ENCODE results near the gene SLC12A7. TPM values are rescaled to one million over a fixed set of nuclear protein-coding genes. Genes with fewer than 3 reads are reported as not detected.

The SLC12A7 gene
- total and polyA plus RNA-seq, 9 of the 15 experiments (the other 6 are each of a cell fraction or from before 2014, with no cell fraction given), result 0.01 to 3.1 (median 0.56) TPM

- peak; percentile 71 to 84; a peak in 3 of 4 replicates for TF ChIP-seq ZMIZ1 (IDR thresholded peaks at IDR 0.05; ENCODE audit: low read depth in 2 of 2, low read length in 2 of 2)
- TF ChIP-seq NCOR1 (IDR thresholded peaks at IDR 0.05), result peak; percentile 82; the same call in 1 of the 2 replicates
- TF ChIP-seq WHSC1 (IDR thresholded peaks at IDR 0.05; ENCODE audit: low read length), result no peak
- peak; percentile 43; the same call in 1 of the 2 replicates for TF ChIP-seq BHLHE40 (IDR thresholded peaks at IDR 0.05; ENCODE audit: low read length)
- TF ChIP-seq POLR2H (tag; IDR thresholded peaks at IDR 0.05; ENCODE audit: low read depth), result no peak
- no peak for TF ChIP-seq CSDE1 (IDR thresholded peaks at IDR 0.05)
- peak; percentile 95 for TF ChIP-seq TFAP4 (CRISPR knock-in tag; IDR thresholded peaks at IDR 0.05; ENCODE audit: borderline replicate concordance)
- peak; percentile 58; the same call in 1 of the 2 replicates for TF ChIP-seq ETV1 (tag; conservative IDR thresholded peaks at IDR 0.05; ENCODE audit: low read depth)
- TF ChIP-seq NFYB (IDR thresholded peaks at IDR 0.05; ENCODE audit: extremely low read depth, insufficient read length), result no peak
- TF ChIP-seq CEBPG (CRISPR knock-in tag; IDR thresholded peaks at IDR 0.05), result peak; percentile 19; the same call in 1 of the 2 replicates
- no peak for TF ChIP-seq CEBPG (tag; conservative IDR thresholded peaks at IDR 0.05 in 1 of 2, IDR thresholded peaks at IDR 0.05 in 1 of 2)
- peak; percentile 35 for TF ChIP-seq PHF20 (IDR thresholded peaks at IDR 0.05; ENCODE audit: partially characterized antibody)
- no peak for TF ChIP-seq NR3C1 (CRISPR knock-in tag; IDR thresholded peaks at IDR 0.05)
- no peak for TF ChIP-seq ID3 (CRISPR knock-in tag; IDR thresholded peaks at IDR 0.05)
- TF ChIP-seq ID3 (tag; IDR thresholded peaks at IDR 0.05), result peak; percentile 77; the same call in 1 of the 2 replicates
- TF ChIP-seq ZBTB9 (CRISPR knock-in tag; IDR thresholded peaks at IDR 0.05), result peak; percentile 76; the same call in 1 of the 2 replicates
Measured at GRCh38 chr5:1105350-1106265, 6.3 kb downstream of the SLC12A7 start (continued).

All from K562 (cell line).